Uterus (tissue), 2 donors: Measurements from ENCODE around the gene MMRN2.

Source experiments
- CTCF ChIP-seq, 4 experiments: fragments of 200-600 bp in 2 of 4; fragments of 450-650 bp in 2 of 4; sonication (generic) in 2 of 4; IDR thresholded peaks; one replicate each; pipeline ENCODE4 v1.5.1; 2016 to 2019; ENCODE audit warnings: antibody characterized with exemption in 4 of 4, mild to moderate bottlenecking in 2 of 4, moderate library complexity in 1 of 4
- POLR2A ChIP-seq, 2 donors: fragments of 450-650 bp; IDR thresholded peaks; one replicate each; pipeline ENCODE4 v1.6.1; 2016; ENCODE audit warnings: antibody characterized with exemption in 2 of 2, mild to moderate bottlenecking in 1 of 2, moderate library complexity in 1 of 2

GRCh38 chr10:86941991-86942421 is 15.4 kb downstream of the MMRN2 start:
- TF ChIP-seq CTCF (IDR thresholded peaks at IDR 0.05) (no peak), POLR2A (IDR thresholded peaks at IDR 0.05) (no peak)
